A549 (cell line): ENCODE data around the gene C11orf86. TPM values are rescaled to one million over a fixed set of nuclear protein-coding genes. Genes with fewer than 3 reads are reported as not detected.

ENCODE experiments used
- ATAC-seq, 2 experiments: fragments of 200-7000 bp in 1 of 2; fragments of >200 bp in 1 of 2; cut with Nextera tagmentation in 1 of 2; cut with Tn5 transposase in 1 of 2; 3 replicates each; pipeline versions ENCODE4 v1.8.0 to v1.9.1; 2018 to 2020; ENCODE audit warnings: mild to moderate bottlenecking in 1 of 2, moderate library complexity in 1 of 2
- CTCF ChIA-PET: fragments of 300-600 bp; sonication (Branson Sonifier 250); formaldehyde crosslinking; extraction: SDS; loops from one replicate; lab custom pipeline; 2021; ENCODE audit warnings: antibody characterized with exemption, inconsistent platforms; lab: Yijun Ruan, JAX
- POLR2A ChIA-PET: fragments of 350-600 bp; formaldehyde crosslinking; extraction: SDS; loops from one replicate; lab custom pipeline; 2021; ENCODE audit warnings: antibody characterized with exemption, inconsistent platforms; lab: Yijun Ruan, JAX
- DNase-seq, 2 experiments: peaks; one replicate each; pipeline versions ENCODE4 v3.0.0 to v3.0.0-alpha.2; 2011 to 2016; ENCODE audit warnings: low read depth in 1 of 2, low spot score in 1 of 2
- FAIRE-seq: peaks from 2 replicates; lab custom pipeline; 2011; peaks lifted over from hg19 to GRCh38; lab: Jason Lieb, UNC
- H3K27ac ChIP-seq, 2 experiments: fragments of >200 bp; sonication (Bioruptor Twin); formaldehyde crosslinking; 3 replicates each; pipeline ENCODE4 v1.5.1; 2016 to 2017
- H3K4me1 ChIP-seq: fragments of >200 bp; sonication (Bioruptor Twin); formaldehyde crosslinking; 3 replicates; pipeline ENCODE4 v1.6.1; 2016
- H3K4me2 ChIP-seq: fragments of >200 bp; sonication (Bioruptor Twin); formaldehyde crosslinking; 3 replicates; pipeline ENCODE4 v1.6.1; 2016
- H3K4me3 ChIP-seq: fragments of >200 bp; sonication (Bioruptor Twin); formaldehyde crosslinking; 3 replicates; pipeline ENCODE4 v1.5.1; 2016
- H3K9me3 ChIP-seq: fragments of >200 bp; sonication (Bioruptor Twin); formaldehyde crosslinking; 3 replicates; pipeline ENCODE4 v1.6.1; 2016
- BHLHE40 ChIP-seq: IDR thresholded peaks from 2 replicates; pipeline ENCODE4 v1.6.1; 2012; ENCODE audit warnings: low read depth, low read length, inconsistent platforms
- CBX8 ChIP-seq: fragments of 200-600 bp; sonication (generic); IDR thresholded peaks from 2 replicates; pipeline ENCODE4 v1.6.1; 2016
- CEBPB ChIP-seq, 2 experiments: fragments of >200 bp in 1 of 2; sonication (Bioruptor Twin) in 1 of 2; formaldehyde crosslinking in 1 of 2; IDR thresholded peaks; 2 replicates each; pipeline ENCODE4 v1.6.1; 2012 to 2016
- EHMT2 ChIP-seq: fragments of 200-600 bp; sonication (generic); IDR thresholded peaks from 2 replicates; pipeline ENCODE4 v1.6.1; 2016; ENCODE audit warnings: antibody characterized with exemption, low read depth, mild to moderate bottlenecking, moderate library complexity
- FOSL2 ChIP-seq, 2 experiments: fragments of 450-650 bp in 1 of 2; fragments of >200 bp in 1 of 2; sonication (Bioruptor Twin) in 1 of 2; formaldehyde crosslinking; IDR thresholded peaks; 2 replicates each; pipeline versions ENCODE4 v1.5.0 to v1.6.1; 2016 to 2020; ENCODE audit warnings: mild to moderate bottlenecking in 1 of 2, moderate library complexity in 1 of 2
- FOXS1 ChIP-seq: fragments of 250-450 bp; sonication (Bioruptor Pico); IDR thresholded peaks from 2 replicates; pipeline ENCODE4 v1.5.0; 2020; ENCODE audit warnings: mild to moderate bottlenecking, moderate library complexity
- HOXB13 ChIP-seq: fragments of 250-450 bp; sonication (Bioruptor Pico); IDR thresholded peaks from 2 replicates; pipeline ENCODE4 v1.5.0; 2020; ENCODE audit warnings: low read depth, mild to moderate bottlenecking, moderate library complexity
- JUN ChIP-seq, 2 experiments: fragments of >200 bp; sonication (Bioruptor Twin); formaldehyde crosslinking; IDR thresholded peaks; 2 replicates in 1 of 2; 3 replicates in 1 of 2; pipeline ENCODE4 v1.6.1; 2016 to 2017
- KDM1A ChIP-seq: fragments of 200-600 bp; sonication (generic); IDR thresholded peaks from 2 replicates; pipeline ENCODE4 v1.6.1; 2016; ENCODE audit warnings: low read depth, mild to moderate bottlenecking
- KDM5A ChIP-seq: fragments of 200-600 bp; sonication (generic); IDR thresholded peaks from 2 replicates; pipeline ENCODE4 v1.6.1; 2016; ENCODE audit warnings: antibody characterized with exemption, mild to moderate bottlenecking
- MYC ChIP-seq: IDR thresholded peaks from 2 replicates; pipeline ENCODE4 v1.6.1; 2012; ENCODE audit warnings: mild to moderate bottlenecking, inconsistent platforms, low read length, improper control_type of control experiment, borderline replicate concordance
- POLR2AphosphoS2 ChIP-seq: conservative IDR thresholded peaks from 2 replicates; pipeline ENCODE4 v1.6.1; 2012; ENCODE audit warnings: low read length, improper control_type of control experiment, inconsistent platforms
- RAD21 ChIP-seq, 2 experiments: fragments of >200 bp in 1 of 2; sonication (Bioruptor Twin) in 1 of 2; formaldehyde crosslinking in 1 of 2; IDR thresholded peaks in 1 of 2; conservative IDR thresholded peaks in 1 of 2; 2 replicates in 1 of 2; 3 replicates in 1 of 2; pipeline ENCODE4 v1.6.1; 2012 to 2018; ENCODE audit warnings: inconsistent platforms in 1 of 2
- RCOR1 ChIP-seq: fragments of 150-350 bp; IDR thresholded peaks from 2 replicates; pipeline ENCODE4 v1.6.1; 2014; ENCODE audit warnings: antibody characterized with exemption, low read length, low read depth
- RFX5 ChIP-seq: fragments of 450-650 bp; IDR thresholded peaks from 2 replicates; pipeline ENCODE4 v1.7.1; 2014; ENCODE audit warnings: antibody characterized with exemption, mild to moderate bottlenecking, moderate library complexity
- TFCP2L1 ChIP-seq: fragments of 250-450 bp; sonication (Bioruptor Pico); IDR thresholded peaks from 2 replicates; pipeline ENCODE4 v1.5.0; 2021; ENCODE audit warnings: mild to moderate bottlenecking
- TP53 ChIP-seq: fragments of 250-450 bp; sonication (Bioruptor Pico); IDR thresholded peaks from 2 replicates; pipeline ENCODE4 v1.5.0; 2021; ENCODE audit warnings: mild to moderate bottlenecking, moderate library complexity
- ZC3H11A ChIP-seq: fragments of 450-650 bp; IDR thresholded peaks from 2 replicates; pipeline ENCODE4 v1.6.1; 2014; ENCODE audit warnings: antibody characterized with exemption, mild to moderate bottlenecking
- ZSCAN20 ChIP-seq: fragments of 250-450 bp; sonication (Bioruptor Pico); IDR thresholded peaks from 2 replicates; pipeline ENCODE4 v1.8.0; 2022; ENCODE audit warnings: mild to moderate bottlenecking, moderate library complexity
- WGBS: methylation state at CpG from one replicate; pipeline ENCODE4 v1.1.6; 2017; ENCODE audit errors: missing lambda C conversion rate; 5-methylcytosine and 5-hydroxymethylcytosine counted together
- polyA plus RNA-seq, 4 experiments: library from polyadenylated mRNA; depleted of rRNA in 3 of 4; stranded (reverse); fragments of >200 nt; fragmentation: RNase III in 1 of 4; extraction: RNeasy Plus Mini Kit Qiagen cat#74134 plus additional on column Dnase treatment in 1 of 4; gene quantifications; 2 replicates in 3 of 4; 3 replicates in 1 of 4; pipeline ENCODE4 v1.2.3, GENCODE V29; 2011 to 2017
- TF ChIP-seq, protein P1 (sequence below): IDR thresholded peaks from 2 replicates; pipeline ENCODE4 v1.6.1; 2012
- TF ChIP-seq, protein P2 (sequence below): fragments of 250-450 bp; sonication (Bioruptor Pico); IDR thresholded peaks from 2 replicates; pipeline ENCODE4 v1.5.0; 2020; ENCODE audit warnings: low read depth, mild to moderate bottlenecking, moderate library complexity
- TF ChIP-seq, protein P3 (sequence below): IDR thresholded peaks from 2 replicates; pipeline ENCODE4 v1.6.1; 2012; ENCODE audit warnings: low read depth, borderline replicate concordance

Gene C11orf86
- polyA plus RNA-seq, 2 of the 4 experiments (the other 2 are of a cell fraction), result 9.3 to 56.4 TPM

DNA sequence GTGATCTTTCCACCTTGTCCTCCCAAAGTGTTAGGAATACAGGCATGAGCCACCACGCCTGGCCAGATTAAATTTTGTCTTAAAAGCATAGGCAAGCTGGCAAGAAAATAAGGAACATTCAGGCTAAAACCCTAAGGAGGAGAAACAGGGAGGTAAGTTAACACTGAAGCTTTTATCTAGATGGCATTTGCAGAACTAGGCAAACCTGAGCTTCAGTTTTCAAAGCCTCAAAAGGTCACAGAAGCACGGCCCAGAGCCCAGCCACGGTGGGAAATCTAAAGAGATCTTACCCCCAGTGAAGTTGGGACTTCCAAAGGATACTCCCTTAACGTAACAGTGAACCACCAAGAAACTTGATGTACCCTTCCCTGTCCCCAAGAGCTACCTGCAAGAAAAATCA, 45.4 kb upstream of the C11orf86 start:
- 54% methylated on average over 4 of the region's 4 CpGs for WGBS
- no peak for FAIRE-seq

DNA sequence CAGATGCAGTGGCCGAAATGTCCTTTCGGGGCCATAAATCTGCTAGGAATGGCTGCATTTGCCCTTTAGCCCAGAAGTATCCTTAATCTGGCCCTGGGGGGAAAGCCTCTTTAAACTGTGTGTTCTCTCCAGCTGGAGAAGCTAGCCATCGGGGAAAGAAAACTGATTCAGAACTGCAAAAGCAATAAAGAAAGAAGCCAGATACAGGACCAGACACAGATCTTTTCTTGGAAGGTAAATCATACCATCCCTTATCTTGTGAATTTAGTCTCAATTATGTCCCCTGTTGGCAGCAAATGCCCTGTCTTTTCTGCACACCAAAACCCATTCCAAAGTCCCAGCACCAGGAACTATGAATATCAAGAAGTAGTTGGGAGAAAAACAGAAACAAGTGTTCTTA, 42.6 kb upstream of the C11orf86 start:
- FAIRE-seq, result no peak
- CTCF ChIA-PET, result interaction anchor here (0.6 to 2.4 kb wide), 6 partner anchors 10 to 1399 kb away, joined by 3 to 6 read pairs (median 4); no protein-coding TSS in a partner anchor

More for the DNA sequence above, 45.4 kb upstream of the C11orf86 start:
- POLR2A ChIA-PET, result no interaction called here
- ATAC-seq, result no peak
- CTCF ChIA-PET, result interaction anchor here (0.7 to 1.6 kb wide), 4 partner anchors 11 to 29 kb away, joined by 3 to 4 read pairs (median 3); no protein-coding TSS in a partner anchor
- H3K27ac ChIP-seq, result peak overlapping the region in 1 of 2 experiments; percentile 59; a peak in 3 of 6 replicates
- no peak overlapping the region for H3K4me2 ChIP-seq
- no peak overlapping the region for H3K4me3 ChIP-seq
- H3K9me3 ChIP-seq, result no peaks in the 10 kb centered on the region
- DNase-seq, result no peak
- H3K4me1 ChIP-seq, result peaks cover 44% of the 10 kb centered on the region
- TF ChIP-seq, protein P1, sequence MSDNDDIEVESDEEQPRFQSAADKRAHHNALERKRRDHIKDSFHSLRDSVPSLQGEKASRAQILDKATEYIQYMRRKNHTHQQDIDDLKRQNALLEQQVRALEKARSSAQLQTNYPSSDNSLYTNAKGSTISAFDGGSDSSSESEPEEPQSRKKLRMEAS, result no peak
- TF ChIP-seq HOXB13 (CRISPR knock-in tag), result no peak

DNA sequence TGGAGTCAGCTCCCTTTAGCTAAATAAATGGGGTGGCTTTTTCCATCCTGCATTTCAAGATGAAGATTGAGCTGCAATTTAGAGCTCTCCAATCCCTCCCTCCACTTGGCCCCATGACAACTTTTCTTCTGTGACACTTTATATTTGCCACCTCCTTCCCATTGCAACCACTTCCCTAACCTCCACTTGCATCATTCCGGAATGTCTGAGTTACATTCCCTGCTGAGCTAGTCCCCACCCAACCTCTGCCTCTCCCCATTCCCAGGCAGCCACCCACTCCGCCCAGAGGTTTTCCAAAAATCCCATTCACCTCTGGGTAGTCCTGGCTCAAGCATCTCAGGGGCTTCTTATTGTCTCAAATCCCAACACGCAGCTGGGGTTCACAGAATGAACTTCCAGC, 41.6 kb upstream of the C11orf86 start:
- H3K4me1 ChIP-seq, result peaks cover 65% of the 10 kb centered on the region
- peak in 1 of 2 experiments; percentile 58; a peak in 3 of 6 replicates for ATAC-seq
- FAIRE-seq, result no peak
- TF ChIP-seq TFCP2L1 (CRISPR knock-in tag), result no peak
- TF ChIP-seq TP53 (CRISPR knock-in tag), result no peak
- peak; percentile 28; a peak in 1 of 4 replicates for TF ChIP-seq CEBPB (IDR thresholded peaks at IDR 0.05)
- TF ChIP-seq, protein P2, sequence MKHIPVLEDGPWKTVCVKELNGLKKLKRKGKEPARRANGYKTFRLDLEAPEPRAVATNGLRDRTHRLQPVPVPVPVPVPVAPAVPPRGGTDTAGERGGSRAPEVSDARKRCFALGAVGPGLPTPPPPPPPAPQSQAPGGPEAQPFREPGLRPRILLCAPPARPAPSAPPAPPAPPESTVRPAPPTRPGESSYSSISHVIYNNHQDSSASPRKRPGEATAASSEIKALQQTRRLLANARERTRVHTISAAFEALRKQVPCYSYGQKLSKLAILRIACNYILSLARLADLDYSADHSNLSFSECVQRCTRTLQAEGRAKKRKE (CRISPR knock-in tag), result no peak
- no peak for TF ChIP-seq CBX8
- POLR2A ChIA-PET, result no interaction called here
- CTCF ChIA-PET, result interaction anchor here (0.6 to 2.4 kb wide), 6 partner anchors 11 to 156 kb away, joined by 3 to 6 read pairs (median 4); no protein-coding TSS in a partner anchor
- peak overlapping the region; percentile 52 to 78 for H3K27ac ChIP-seq
- DNase-seq, result peak in 1 of 2 experiments; percentile 61
- H3K9me3 ChIP-seq, result no peaks in the 10 kb centered on the region
- H3K4me3 ChIP-seq, result no peak overlapping the region
- peak overlapping the region; percentile 29 for H3K4me2 ChIP-seq
- WGBS, result 83% methylated on average over 3 of the region's 3 CpGs

More for the DNA sequence above, 42.6 kb upstream of the C11orf86 start:
- 94% methylated on average over 3 of the region's 3 CpGs for WGBS
- no peak overlapping the region for H3K4me3 ChIP-seq
- H3K4me2 ChIP-seq, result peak overlapping the region; percentile 29; the same call in 2 of the 3 replicates
- TF ChIP-seq JUN (IDR thresholded peaks at IDR 0.05) (no peak), MYC (no peak), ZC3H11A (no peak), KDM5A (no peak), CBX8 (no peak), RAD21 (conservative IDR thresholded peaks at IDR 0.05 in 1 of 2, IDR thresholded peaks at IDR 0.05 in 1 of 2) (no peak), BHLHE40 (no peak), POLR2AphosphoS2 (no peak), EHMT2 (no peak), FOXS1 (CRISPR knock-in tag) (no peak), RFX5 (no peak), CEBPB (IDR thresholded peaks at IDR 0.05) (no peak), ZSCAN20 (CRISPR knock-in tag) (no peak), RCOR1 (no peak), FOSL2 (IDR thresholded peaks at IDR 0.05) (no peak), FOSL2 (CRISPR knock-in tag; IDR thresholded peaks at IDR 0.05) (no peak), KDM1A (no peak), TFCP2L1 (CRISPR knock-in tag) (no peak)
- TF ChIP-seq, protein P1, result no peak
- TF ChIP-seq, protein P3, sequence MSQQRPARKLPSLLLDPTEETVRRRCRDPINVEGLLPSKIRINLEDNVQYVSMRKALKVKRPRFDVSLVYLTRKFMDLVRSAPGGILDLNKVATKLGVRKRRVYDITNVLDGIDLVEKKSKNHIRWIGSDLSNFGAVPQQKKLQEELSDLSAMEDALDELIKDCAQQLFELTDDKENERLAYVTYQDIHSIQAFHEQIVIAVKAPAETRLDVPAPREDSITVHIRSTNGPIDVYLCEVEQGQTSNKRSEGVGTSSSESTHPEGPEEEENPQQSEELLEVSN, result no peak
- H3K4me1 ChIP-seq, result peaks cover 65% of the 10 kb centered on the region
- no peak for DNase-seq
- POLR2A ChIA-PET, result no interaction called here
- no peaks in the 10 kb centered on the region for H3K9me3 ChIP-seq
- ATAC-seq, result no peak
- H3K27ac ChIP-seq, result peak overlapping the region; percentile 52 to 78; a peak in 4 of 6 replicates
